GM19025 (cell line): ENCODE measurements around the gene DIAPH3.
A peak's percentile ranks its signal among the peaks of the same experiment; 100 is the strongest.

Source experiments
- ATAC-seq: cut with Tn5 transposase; IDR thresholded peaks from one replicate; pipeline ENCODE4 v1.9.1; 2021; ENCODE audit warnings: mild to moderate bottlenecking, low read depth, moderate library complexity; ENCODE audit not compliant: unreplicated experiment

Gene DIAPH3

GRCh38 chr13:59746291-59746962 is 417.3 kb downstream of the DIAPH3 start:
- no peak for ATAC-seq

GRCh38 chr13:59745392-59745788 is 418.3 kb downstream of the DIAPH3 start:
- ATAC-seq: peak; percentile 43

GRCh38 chr13:59744747-59745391 is 418.9 kb downstream of the DIAPH3 start:
- peak; percentile 56 for ATAC-seq

- ATAC-seq: no peak
Observed at GRCh38 chr13:59743195-59743594, 420.5 kb downstream of the DIAPH3 start.

- ATAC-seq: no peak
Observed at GRCh38 chr13:59742467-59742866, 421.3 kb downstream of the DIAPH3 start.

GRCh38 chr13:59738921-59739320 is 424.8 kb downstream of the DIAPH3 start:
- ATAC-seq: no peak

GRCh38 chr13:59734393-59734792 is 429.3 kb downstream of the DIAPH3 start:
- ATAC-seq: peak; percentile 98

- ATAC-seq: no peak
Observed at GRCh38 chr13:59733744-59734143, 430.0 kb downstream of the DIAPH3 start.

- ATAC-seq: no peak
Observed at GRCh38 chr13:59730026-59730425, 433.7 kb downstream of the DIAPH3 start.

- no peak for ATAC-seq
Observed at GRCh38 chr13:59728896-59729545, 434.7 kb downstream of the DIAPH3 start.

- no peak for ATAC-seq
Observed at GRCh38 chr13:59721926-59722910, 441.5 kb downstream of the DIAPH3 start.

GRCh38 chr13:59715611-59716010 is 448.1 kb downstream of the DIAPH3 start:
- ATAC-seq: no peak

GRCh38 chr13:59710996-59711701 is 452.6 kb downstream of the DIAPH3 start:
- ATAC-seq: no peak

GRCh38 chr13:59710416-59710815 is 453.3 kb downstream of the DIAPH3 start:
- ATAC-seq: no peak

- no peak for ATAC-seq
Observed at GRCh38 chr13:59706101-59706976, 457.4 kb downstream of the DIAPH3 start.

GRCh38 chr13:59702269-59702668 is 461.5 kb downstream of the DIAPH3 start:
- ATAC-seq: no peak

- ATAC-seq: no peak
Observed at GRCh38 chr13:59701261-59701660, 462.5 kb downstream of the DIAPH3 start.

GRCh38 chr13:59700281-59700680 is 463.4 kb downstream of the DIAPH3 start:
- ATAC-seq: no peak

- ATAC-seq: no peak
Observed at GRCh38 chr13:59696271-59696670, 467.5 kb downstream of the DIAPH3 start.
